Activated T-cell treated with anti-CD3 and anti-CD28 coated beads, Interleukin-2, amount 50 U/mL, for 72 hours (primary cell): ENCODE results near the gene PDE7B. TPM values are rescaled to one million over a fixed set of nuclear protein-coding genes. Genes with fewer than 3 reads are reported as not detected.

Source experiments
- ATAC-seq, 2 donors: fragments of 150-1000 bp; cut with Tn5 transposase; replicated peaks in 1 of 2; 2 replicates each; pipeline ENCODE4 v1.10.0; 2021; ENCODE audit warnings: moderate library complexity in 2 of 2, mild to moderate bottlenecking in 1 of 2
- DNase-seq, 2 donors: peaks; one replicate each; pipeline ENCODE4 v3.0.0; 2021 to 2022; ENCODE audit warnings: mixed read lengths in 1 of 2
- H3K27ac Mint-ChIP-seq: one replicate; pipeline ENCODE4 v1.8.0; 2022; ENCODE audit warnings: mild to moderate bottlenecking, moderate library complexity, mixed read lengths
- H3K27me3 Mint-ChIP-seq: one replicate; pipeline ENCODE4 v1.8.0; 2022; ENCODE audit warnings: low read depth, mixed read lengths
- H3K36me3 Mint-ChIP-seq, 2 donors: one replicate each; pipeline ENCODE4 v1.8.0; 2022; ENCODE audit warnings: mixed read lengths in 2 of 2, mild to moderate bottlenecking in 1 of 2; ENCODE audit not compliant: insufficient read depth in 2 of 2
- H3K4me1 Mint-ChIP-seq: one replicate; pipeline ENCODE4 v1.8.0; 2022; ENCODE audit warnings: low read depth, mixed read lengths
- H3K4me3 Mint-ChIP-seq, 2 donors: one replicate each; pipeline ENCODE4 v1.8.0; 2022; ENCODE audit warnings: mild to moderate bottlenecking in 2 of 2, mixed read lengths in 2 of 2, moderate library complexity in 2 of 2
- H3K9me3 Mint-ChIP-seq, 2 donors: one replicate each; pipeline ENCODE4 v1.8.0; 2022; ENCODE audit warnings: mixed read lengths in 2 of 2
- total RNA-seq, 2 donors: library from RNA; stranded (reverse); gene quantifications; one replicate each; pipeline ENCODE4 v1.2.3, GENCODE V29; 2022

The PDE7B gene
- total RNA-seq, 2 donors from 2014 or later, result 1.00 to 4.2 TPM

GRCh38 chr6:136114661-136115060, 263.2 kb downstream of the PDE7B start:
- Mint-ChIP-seq H3K9me3 (no peaks in the 10 kb centered on the region), H3K36me3 (no peaks in the 10 kb centered on the region), H3K4me3 (no peak overlapping the region), H3K27ac (no peak overlapping the region), H3K4me1 (no peaks in the 10 kb centered on the region), H3K27me3 (no peaks in the 10 kb centered on the region)
- no peak for DNase-seq
- no peak for ATAC-seq

- no peak for DNase-seq
- H3K4me1 Mint-ChIP-seq, result no peaks in the 10 kb centered on the region
- H3K4me3 Mint-ChIP-seq, result no peak overlapping the region
- H3K27ac Mint-ChIP-seq, result no peak overlapping the region
- H3K9me3 Mint-ChIP-seq, result no peaks in the 10 kb centered on the region
- H3K27me3 Mint-ChIP-seq, result no peaks in the 10 kb centered on the region
- ATAC-seq, result no peak
- no peaks in the 10 kb centered on the region for H3K36me3 Mint-ChIP-seq
These were observed 264.4 kb downstream of the PDE7B start for GRCh38 chr6:136115941-136116340.

- DNase-seq, result no peak
- no peak for ATAC-seq
- Mint-ChIP-seq H3K27ac (no peak overlapping the region), H3K4me1 (no peaks in the 10 kb centered on the region), H3K4me3 (no peak overlapping the region), H3K27me3 (no peaks in the 10 kb centered on the region), H3K36me3 (no peaks in the 10 kb centered on the region), H3K9me3 (no peaks in the 10 kb centered on the region)
These were observed 265.6 kb downstream of the PDE7B start for GRCh38 chr6:136117081-136117480.

- DNase-seq, result no peak
- no peak for ATAC-seq
- Mint-ChIP-seq H3K9me3 (no peaks in the 10 kb centered on the region), H3K4me3 (no peak overlapping the region), H3K27ac (no peak overlapping the region), H3K27me3 (no peaks in the 10 kb centered on the region), H3K4me1 (no peaks in the 10 kb centered on the region), H3K36me3 (no peaks in the 10 kb centered on the region)
These were observed 267.3 kb downstream of the PDE7B start for GRCh38 chr6:136118787-136119186.

GRCh38 chr6:136123468-136123867, 272.0 kb downstream of the PDE7B start:
- no peak overlapping the region for H3K4me3 Mint-ChIP-seq

GRCh38 chr6:136125585-136125984, 274.1 kb downstream of the PDE7B start:
- Mint-ChIP-seq H3K27me3 (no peaks in the 10 kb centered on the region), H3K4me3 (no peak overlapping the region), H3K9me3 (peaks cover 2 to 5% of the 10 kb centered on the region in 2 donors), H3K27ac (no peak overlapping the region), H3K36me3 (peaks cover 0 to 3% of the 10 kb centered on the region in 2 donors), H3K4me1 (no peaks in the 10 kb centered on the region)
- DNase-seq (no peak), ATAC-seq (no peak)

More at GRCh38 chr6:136123468-136123867, 272.0 kb downstream of the PDE7B start:
- no peaks in the 10 kb centered on the region for H3K27me3 Mint-ChIP-seq
- no peaks in the 10 kb centered on the region for H3K36me3 Mint-ChIP-seq
- no peak for DNase-seq
- H3K9me3 Mint-ChIP-seq, result no peaks in the 10 kb centered on the region
- no peak overlapping the region for H3K27ac Mint-ChIP-seq
- no peaks in the 10 kb centered on the region for H3K4me1 Mint-ChIP-seq
- ATAC-seq, result no peak

- no peak overlapping the region for H3K27ac Mint-ChIP-seq
- DNase-seq (no peak), ATAC-seq (no peak)
- H3K4me3 Mint-ChIP-seq, result no peak overlapping the region
- peaks cover 2 to 6% of the 10 kb centered on the region in 2 donors for H3K9me3 Mint-ChIP-seq
- no peaks in the 10 kb centered on the region for H3K4me1 Mint-ChIP-seq
- H3K36me3 Mint-ChIP-seq, result peaks cover 0 to 3% of the 10 kb centered on the region in 2 donors
- H3K27me3 Mint-ChIP-seq, result no peaks in the 10 kb centered on the region
These were observed 276.4 kb downstream of the PDE7B start for GRCh38 chr6:136127873-136128272.

- Mint-ChIP-seq H3K36me3 (peaks cover 0 to 3% of the 10 kb centered on the region in 2 donors), H3K4me3 (no peak overlapping the region), H3K27ac (no peak overlapping the region), H3K4me1 (no peaks in the 10 kb centered on the region), H3K9me3 (peaks cover 2 to 6% of the 10 kb centered on the region in 2 donors), H3K27me3 (peaks cover 6% of the 10 kb centered on the region)
- DNase-seq, result no peak
- ATAC-seq, result no peak
These were observed 277.9 kb downstream of the PDE7B start for GRCh38 chr6:136129365-136129764.

GRCh38 chr6:136134268-136134667, 282.8 kb downstream of the PDE7B start:
- Mint-ChIP-seq H3K4me3 (no peak overlapping the region), H3K27ac (no peak overlapping the region), H3K27me3 (peaks cover 6% of the 10 kb centered on the region), H3K9me3 (peaks cover 2 to 6% of the 10 kb centered on the region in 2 donors), H3K36me3 (peaks cover 0 to 3% of the 10 kb centered on the region in 2 donors), H3K4me1 (no peaks in the 10 kb centered on the region)
- DNase-seq (no peak), ATAC-seq (no peak)

- H3K4me3 Mint-ChIP-seq, result no peak overlapping the region
- ATAC-seq, result no peak
- DNase-seq, result no peak
- peaks cover 2 to 6% of the 10 kb centered on the region in 2 donors for H3K9me3 Mint-ChIP-seq
- no peak overlapping the region for H3K27ac Mint-ChIP-seq
- H3K4me1 Mint-ChIP-seq, result no peaks in the 10 kb centered on the region
- peaks cover 0 to 3% of the 10 kb centered on the region in 2 donors for H3K36me3 Mint-ChIP-seq
- H3K27me3 Mint-ChIP-seq, result peaks cover 6% of the 10 kb centered on the region
These were observed 283.2 kb downstream of the PDE7B start for GRCh38 chr6:136134751-136135150.

- Mint-ChIP-seq H3K36me3 (no peaks in the 10 kb centered on the region), H3K4me1 (no peaks in the 10 kb centered on the region), H3K27me3 (peaks cover 6% of the 10 kb centered on the region), H3K27ac (no peak overlapping the region), H3K4me3 (no peak overlapping the region), H3K9me3 (no peaks in the 10 kb centered on the region)
- DNase-seq, result no peak
- ATAC-seq, result no peak
These were observed 284.8 kb downstream of the PDE7B start for GRCh38 chr6:136136274-136136673.

- Mint-ChIP-seq H3K9me3 (peaks cover 4 to 5% of the 10 kb centered on the region in 2 donors), H3K27ac (no peak overlapping the region), H3K36me3 (peaks cover 0 to 5% of the 10 kb centered on the region in 2 donors), H3K4me3 (no peak overlapping the region), H3K4me1 (no peaks in the 10 kb centered on the region), H3K27me3 (peaks cover 6% of the 10 kb centered on the region)
- DNase-seq (no peak), ATAC-seq (no peak)
These were observed 285.6 kb downstream of the PDE7B start for GRCh38 chr6:136137008-136137692.

GRCh38 chr6:136137739-136138402, 286.4 kb downstream of the PDE7B start:
- H3K27ac Mint-ChIP-seq, result no peak overlapping the region
- H3K4me3 Mint-ChIP-seq, result no peak overlapping the region
- H3K27me3 Mint-ChIP-seq, result peaks cover 6% of the 10 kb centered on the region
- H3K9me3 Mint-ChIP-seq, result peaks cover 4 to 5% of the 10 kb centered on the region in 2 donors
- ATAC-seq (no peak), DNase-seq (no peak)
- H3K4me1 Mint-ChIP-seq, result no peaks in the 10 kb centered on the region
- H3K36me3 Mint-ChIP-seq, result peaks cover 0 to 5% of the 10 kb centered on the region in 2 donors
